ENCODE measurements around the gene MAP3K7. TPM values are rescaled to one million over a fixed set of nuclear protein-coding genes. Genes with fewer than 3 reads are reported as not detected.

The MAP3K7 gene
- total RNA-seq, 1 experiment from 2014 or later = 26.6 TPM

GRCh38 chr6:90494067-90494780, 92.6 kb downstream of the MAP3K7 start:
- Histone ChIP-seq H4K20me1 (ENCODE audit: insufficient read depth) (no peaks in the 10 kb centered on the region), H3K27me3 (ENCODE audit: insufficient read depth, low read length) (no peaks in the 10 kb centered on the region), H3K9me3 (ENCODE audit: control insufficient read depth in 1 of 2, insufficient read depth in 1 of 2, low read depth in 1 of 2, low read length in 2 of 2) (no peaks in the 10 kb centered on the region), H3K4me3 (replicated peaks in 1 of 2; ENCODE audit: low read depth in 1 of 2, low read length in 2 of 2) (no peak overlapping the region), H3K27ac (ENCODE audit: low read depth, low read length) (no peak overlapping the region), H3K4me1 (ENCODE audit: control insufficient read depth in 1 of 2, insufficient read depth in 2 of 2, low read length in 2 of 2) (no peaks in the 10 kb centered on the region), H2AFZ (ENCODE audit: low read depth, low read length, poor library complexity, severe bottlenecking) (no peak overlapping the region), H3K79me2 (ENCODE audit: insufficient read depth, low read length) (no peaks in the 10 kb centered on the region), H3K9me2 (ENCODE audit: insufficient read depth) (no peaks in the 10 kb centered on the region), H3K36me3 (ENCODE audit: control insufficient read depth in 1 of 2, insufficient read depth in 2 of 2, low read length in 2 of 2) (no peaks in the 10 kb centered on the region), H3K9ac (ENCODE audit: low read length) (no peak overlapping the region), H3K4me2 (ENCODE audit: low read length) (no peak overlapping the region)
- TF ChIP-seq ZBTB33 (IDR thresholded peaks at IDR 0.05; ENCODE audit: extremely low read depth, insufficient replicate concordance, low read length) (no peak), FOSL1 (IDR thresholded peaks at IDR 0.05; ENCODE audit: low read depth) (no peak), SIN3A (IDR thresholded peaks at IDR 0.05; ENCODE audit: low read depth) (no peak)
- intact Hi-C loops (cut with micrococcal nuclease) = no loop called here
- ChIA-PET CTCF (no interaction called here), POLR2A (no interaction called here), RAD21 (ENCODE audit: low non-redundant PET in 1 of 2, low total read pairs in 2 of 2, uncharacterized antibody in 2 of 2, unreplicated experiment in 2 of 2) (no interaction called here)
- BruUV-seq (replicated peaks) = no TSS peak
- DNase-seq (ENCODE audit: low read depth, low spot score) (no peak), ATAC-seq (no peak)

- Histone ChIP-seq H3K4me2 (ENCODE audit: low read length) (no peak overlapping the region), H3K27me3 (ENCODE audit: insufficient read depth, low read length) (no peaks in the 10 kb centered on the region), H3K4me1 (ENCODE audit: control insufficient read depth in 1 of 2, insufficient read depth in 2 of 2, low read length in 2 of 2) (no peaks in the 10 kb centered on the region), H2AFZ (ENCODE audit: low read depth, low read length, poor library complexity, severe bottlenecking) (no peak overlapping the region), H3K36me3 (ENCODE audit: control insufficient read depth in 1 of 2, insufficient read depth in 2 of 2, low read length in 2 of 2) (no peaks in the 10 kb centered on the region), H3K27ac (ENCODE audit: low read depth, low read length) (no peak overlapping the region), H4K20me1 (ENCODE audit: insufficient read depth) (no peaks in the 10 kb centered on the region), H3K9ac (ENCODE audit: low read length) (no peak overlapping the region), H3K9me2 (ENCODE audit: insufficient read depth) (0 out of 2 replicates have a peak, but pooled peaks cover 2% of the 10 kb centered on the region), H3K9me3 (ENCODE audit: control insufficient read depth in 1 of 2, insufficient read depth in 1 of 2, low read depth in 1 of 2, low read length in 2 of 2) (no peaks in the 10 kb centered on the region), H3K79me2 (ENCODE audit: insufficient read depth, low read length) (no peaks in the 10 kb centered on the region), H3K4me3 (replicated peaks in 1 of 2; ENCODE audit: low read depth in 1 of 2, low read length in 2 of 2) (no peak overlapping the region)
- TF ChIP-seq JUND (IDR thresholded peaks at IDR 0.05) (no peak), MAX (IDR thresholded peaks at IDR 0.05) (no peak), SP1 (IDR thresholded peaks at IDR 0.05; ENCODE audit: low read depth) (no peak)
- ATAC-seq (no peak), DNase-seq (ENCODE audit: low read depth, low spot score) (no peak)
- BruUV-seq (replicated peaks) = no TSS peak
- CTCF ChIA-PET = no interaction called here
- POLR2A ChIA-PET = no interaction called here
- RAD21 ChIA-PET (ENCODE audit: low non-redundant PET in 1 of 2, low total read pairs in 2 of 2, uncharacterized antibody in 2 of 2, unreplicated experiment in 2 of 2) = no interaction called here
- intact Hi-C loops (cut with micrococcal nuclease) = no loop called here
Observed at GRCh38 chr6:90493332-90493731, 93.5 kb downstream of the MAP3K7 start.

Measured in HCT116 (cell line).